Esophagus muscularis mucosa (tissue), 4 donors: Measurements from ENCODE around the gene PKLR.

Experiments
- EP300 ChIP-seq: sonication (generic); formaldehyde crosslinking; IDR thresholded peaks from one replicate; pipeline ENCODE4 v1.6.1; 2017; ENCODE audit warnings: antibody characterized with exemption
- POLR2A ChIP-seq: fragments of 450-650 bp; IDR thresholded peaks from one replicate; pipeline ENCODE4 v1.6.1; 2017; ENCODE audit warnings: antibody characterized with exemption, moderate library complexity, mild to moderate bottlenecking, low read depth
- POLR2AphosphoS5 ChIP-seq, 2 donors: sonication (generic); formaldehyde crosslinking; IDR thresholded peaks; one replicate each; pipeline ENCODE4 v1.6.1; 2017; ENCODE audit warnings: antibody characterized with exemption in 2 of 2
- TF ChIP-seq, protein P1 (sequence below), 3 experiments: fragments of 200-600 bp in 2 of 3; fragments of 450-650 bp in 1 of 3; sonication (generic) in 2 of 3; IDR thresholded peaks; one replicate each; pipeline ENCODE4 v1.5.1; 2017 to 2019; ENCODE audit warnings: antibody characterized with exemption in 3 of 3, mild to moderate bottlenecking in 2 of 3, moderate library complexity in 1 of 3

DNA sequence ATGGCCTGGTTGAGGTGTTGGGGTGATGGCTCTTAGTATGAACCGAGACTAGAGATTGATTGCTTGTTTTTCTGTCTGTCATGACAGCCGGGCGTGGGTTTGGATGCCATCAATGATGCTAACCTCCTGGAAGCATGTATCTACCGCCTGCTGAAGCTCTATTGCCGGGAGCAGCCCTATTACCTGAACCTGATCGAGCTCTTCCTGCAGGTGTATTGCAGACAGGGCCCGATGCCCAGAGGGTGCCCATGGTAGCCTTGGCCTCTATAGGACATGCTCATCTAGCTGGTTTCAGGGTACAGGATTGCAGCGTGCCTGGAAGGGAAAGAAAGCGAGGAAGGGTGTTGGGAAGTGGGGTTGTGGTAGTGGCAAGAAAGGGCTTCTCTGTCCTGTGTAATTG, 16.8 kb upstream of the PKLR start:
- TF ChIP-seq, protein P1, sequence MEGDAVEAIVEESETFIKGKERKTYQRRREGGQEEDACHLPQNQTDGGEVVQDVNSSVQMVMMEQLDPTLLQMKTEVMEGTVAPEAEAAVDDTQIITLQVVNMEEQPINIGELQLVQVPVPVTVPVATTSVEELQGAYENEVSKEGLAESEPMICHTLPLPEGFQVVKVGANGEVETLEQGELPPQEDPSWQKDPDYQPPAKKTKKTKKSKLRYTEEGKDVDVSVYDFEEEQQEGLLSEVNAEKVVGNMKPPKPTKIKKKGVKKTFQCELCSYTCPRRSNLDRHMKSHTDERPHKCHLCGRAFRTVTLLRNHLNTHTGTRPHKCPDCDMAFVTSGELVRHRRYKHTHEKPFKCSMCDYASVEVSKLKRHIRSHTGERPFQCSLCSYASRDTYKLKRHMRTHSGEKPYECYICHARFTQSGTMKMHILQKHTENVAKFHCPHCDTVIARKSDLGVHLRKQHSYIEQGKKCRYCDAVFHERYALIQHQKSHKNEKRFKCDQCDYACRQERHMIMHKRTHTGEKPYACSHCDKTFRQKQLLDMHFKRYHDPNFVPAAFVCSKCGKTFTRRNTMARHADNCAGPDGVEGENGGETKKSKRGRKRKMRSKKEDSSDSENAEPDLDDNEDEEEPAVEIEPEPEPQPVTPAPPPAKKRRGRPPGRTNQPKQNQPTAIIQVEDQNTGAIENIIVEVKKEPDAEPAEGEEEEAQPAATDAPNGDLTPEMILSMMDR (IDR thresholded peaks at IDR 0.05), result no peak
- TF ChIP-seq EP300 (no peak), POLR2AphosphoS5 (IDR thresholded peaks at IDR 0.05) (no peak), POLR2A (no peak)
